RCC 7860 (cell line): ENCODE results near the gene LDAH.
A peak's percentile ranks its signal among the peaks of the same experiment; 100 is the strongest.

Experiments
- DNase-seq: peaks from one replicate; pipeline ENCODE4 v3.0.0-alpha.2; 2015; ENCODE audit warnings: low spot score
- FAIRE-seq: peaks from 2 replicates; lab custom pipeline; 2012; peaks lifted over from hg19 to GRCh38; lab: Jason Lieb, UNC

Gene LDAH

DNA sequence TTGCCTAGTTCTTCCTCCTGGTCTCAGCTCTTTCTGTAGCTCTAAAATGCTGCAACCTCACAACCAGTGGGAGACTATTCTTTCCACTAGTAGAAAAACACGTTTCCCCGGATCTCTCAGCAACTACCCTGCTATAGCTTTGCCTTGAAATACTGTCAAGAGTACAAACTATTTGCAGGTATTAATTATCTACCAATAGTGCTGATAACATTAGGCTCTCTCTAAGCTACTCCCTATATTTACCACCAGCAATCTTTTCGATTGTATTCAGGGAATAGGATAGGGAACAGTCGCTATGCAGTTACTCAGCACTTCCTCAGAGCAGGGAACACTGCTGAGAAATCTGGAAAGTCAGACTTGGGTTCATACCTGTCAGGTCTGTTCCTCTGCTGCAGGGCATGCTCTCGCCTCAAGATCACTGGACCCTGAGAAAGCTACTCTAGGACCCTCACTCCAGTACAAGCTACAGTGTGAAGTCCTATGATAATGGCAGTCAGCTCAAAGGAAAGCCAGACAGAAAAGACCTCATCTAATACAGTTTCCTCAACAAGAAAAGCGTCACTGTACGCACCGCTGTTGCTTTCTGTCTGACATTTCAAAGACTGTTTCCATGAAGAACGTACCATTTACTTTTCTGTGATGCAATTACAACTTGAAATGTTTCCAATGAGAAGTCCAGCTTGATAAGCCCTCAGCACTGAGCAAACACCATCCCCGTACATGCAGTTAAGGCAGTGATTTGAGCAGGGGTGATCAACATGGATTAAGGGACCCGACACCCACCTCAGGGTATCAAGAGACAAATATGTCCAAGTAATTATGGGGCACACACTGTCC is 133.3 kb downstream of the LDAH start:
- FAIRE-seq (no peak), DNase-seq (no peak)

DNA sequence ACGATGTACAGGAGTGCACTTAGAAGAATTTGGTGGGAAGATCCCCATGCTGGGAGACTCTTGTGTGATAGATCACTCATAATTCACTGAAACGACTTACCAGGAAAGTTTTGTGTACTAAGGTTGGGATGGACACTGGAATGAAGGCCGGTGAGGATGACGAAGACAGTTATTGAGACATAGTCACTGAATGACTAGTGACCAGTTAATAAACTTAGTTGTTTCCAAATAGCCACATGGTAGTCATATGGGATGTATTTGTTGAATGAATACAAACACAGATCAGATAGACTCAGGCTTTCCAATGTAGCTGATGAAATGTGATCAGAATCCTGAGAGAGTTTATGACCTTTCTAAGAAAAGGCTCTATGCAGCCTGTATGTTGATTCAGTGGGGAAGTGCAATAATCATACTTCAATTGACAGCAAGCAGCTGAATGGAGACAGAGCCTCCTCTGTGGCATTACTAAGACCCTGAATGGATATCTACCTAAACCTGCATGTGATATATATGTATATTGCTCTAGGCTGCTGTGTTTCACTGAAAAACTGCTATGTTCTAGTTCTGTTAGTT is 135.6 kb downstream of the LDAH start:
- no peak for DNase-seq
- FAIRE-seq: no peak

DNA sequence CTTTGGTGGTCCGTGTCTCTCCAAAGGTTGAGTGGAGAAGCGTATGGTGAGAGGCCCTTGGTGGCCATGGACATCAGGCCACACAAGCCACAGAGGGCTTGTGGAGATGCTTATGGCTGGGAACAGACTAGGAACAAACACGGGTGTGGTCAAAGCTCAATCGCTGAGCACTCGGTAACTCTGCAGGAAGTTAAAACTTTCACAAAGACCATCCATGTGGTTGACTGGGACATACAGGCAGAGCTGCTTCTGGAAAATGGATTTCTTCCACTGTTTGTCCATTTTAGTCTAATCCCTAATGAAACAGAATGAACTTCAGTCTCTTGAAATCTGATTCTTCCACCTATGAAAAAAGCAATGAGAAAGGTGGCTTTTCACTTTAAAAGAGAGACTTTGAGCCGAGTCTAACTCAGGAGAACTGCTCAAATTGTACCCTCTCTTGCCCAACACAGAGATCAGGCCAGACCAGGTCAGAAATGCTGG is 138.3 kb downstream of the LDAH start:
- DNase-seq (no peak), FAIRE-seq (no peak)

- no peak for FAIRE-seq
These were observed 140.6 kb downstream of the LDAH start for GRCh38 chr2:20682167-20682920.

DNA sequence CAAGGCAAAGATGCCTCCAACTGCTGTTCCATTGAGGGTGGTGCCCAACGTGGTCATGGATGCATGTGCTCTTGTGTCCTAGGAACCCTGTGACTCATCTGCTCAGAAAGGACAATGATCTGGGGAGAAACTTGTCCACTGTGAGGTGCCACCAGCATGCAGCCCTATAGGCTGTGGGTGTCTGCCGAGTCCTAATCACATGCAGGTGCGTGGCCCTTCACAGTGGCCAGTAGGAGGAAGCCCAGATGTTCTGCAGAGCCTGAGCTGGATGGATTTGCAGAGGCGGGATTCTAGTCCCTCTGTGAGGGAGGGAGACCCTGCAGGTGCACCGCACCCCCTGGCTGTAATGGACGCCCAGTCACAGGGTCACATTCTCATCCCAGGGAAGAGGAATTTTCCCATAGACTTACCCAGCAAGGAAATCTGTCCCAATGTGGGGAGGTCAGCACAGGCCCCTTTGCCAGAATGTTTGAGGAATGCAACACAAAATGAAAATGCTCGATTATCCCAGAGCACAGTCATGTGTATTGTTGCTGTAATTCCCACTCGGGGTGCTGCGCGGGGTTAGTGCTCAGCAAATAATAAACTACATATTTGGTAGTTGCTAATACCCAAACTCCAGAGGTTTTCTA is 142.0 kb downstream of the LDAH start:
- FAIRE-seq (no peak), DNase-seq (no peak)

More at GRCh38 chr2:20682167-20682920, 140.6 kb downstream of the LDAH start:
- no peak for DNase-seq

GRCh38 chr2:20678780-20679179 is 144.1 kb downstream of the LDAH start:
- FAIRE-seq (no peak), DNase-seq (no peak)

GRCh38 chr2:20678086-20678395 is 144.9 kb downstream of the LDAH start:
- DNase-seq (no peak), FAIRE-seq (no peak)

DNA sequence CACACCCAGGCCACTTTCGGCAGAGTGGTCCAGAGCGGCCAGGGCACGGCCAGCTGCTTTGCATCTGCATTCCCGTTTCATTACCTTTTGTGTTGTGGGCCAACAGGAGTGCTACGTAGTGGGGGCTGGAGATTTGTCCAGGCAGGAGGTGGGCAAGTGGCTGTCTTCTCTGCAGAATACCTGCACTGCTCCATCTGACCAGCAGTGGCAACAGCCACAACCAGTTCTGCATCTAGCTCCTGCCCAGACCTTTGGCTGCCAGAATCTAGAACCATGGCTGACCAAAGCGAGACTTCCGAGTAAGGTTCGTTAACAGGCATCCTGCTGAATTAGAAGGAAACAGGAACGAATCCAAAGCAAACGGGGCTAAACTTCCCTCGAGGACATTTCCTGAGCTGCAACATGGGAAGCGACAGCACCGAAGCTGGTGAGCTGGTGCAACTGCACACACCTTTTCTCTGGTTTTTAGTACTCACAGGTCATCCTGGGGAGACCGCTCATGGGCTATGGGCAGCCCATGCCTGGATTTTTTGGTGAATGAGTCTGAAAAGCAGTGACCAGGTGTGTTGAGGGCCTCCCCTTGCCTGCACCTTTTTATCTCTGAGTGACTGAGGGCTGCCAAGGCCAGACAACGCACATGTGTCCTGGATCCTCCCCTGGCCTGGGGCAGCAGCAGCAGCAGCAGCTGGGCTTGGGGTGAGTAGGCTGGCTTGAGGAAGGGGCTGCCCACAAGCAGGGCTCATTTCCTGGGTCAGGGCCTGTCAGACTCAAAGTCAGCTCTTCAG is 145.4 kb downstream of the LDAH start:
- FAIRE-seq (no peak), DNase-seq (no peak)

DNA sequence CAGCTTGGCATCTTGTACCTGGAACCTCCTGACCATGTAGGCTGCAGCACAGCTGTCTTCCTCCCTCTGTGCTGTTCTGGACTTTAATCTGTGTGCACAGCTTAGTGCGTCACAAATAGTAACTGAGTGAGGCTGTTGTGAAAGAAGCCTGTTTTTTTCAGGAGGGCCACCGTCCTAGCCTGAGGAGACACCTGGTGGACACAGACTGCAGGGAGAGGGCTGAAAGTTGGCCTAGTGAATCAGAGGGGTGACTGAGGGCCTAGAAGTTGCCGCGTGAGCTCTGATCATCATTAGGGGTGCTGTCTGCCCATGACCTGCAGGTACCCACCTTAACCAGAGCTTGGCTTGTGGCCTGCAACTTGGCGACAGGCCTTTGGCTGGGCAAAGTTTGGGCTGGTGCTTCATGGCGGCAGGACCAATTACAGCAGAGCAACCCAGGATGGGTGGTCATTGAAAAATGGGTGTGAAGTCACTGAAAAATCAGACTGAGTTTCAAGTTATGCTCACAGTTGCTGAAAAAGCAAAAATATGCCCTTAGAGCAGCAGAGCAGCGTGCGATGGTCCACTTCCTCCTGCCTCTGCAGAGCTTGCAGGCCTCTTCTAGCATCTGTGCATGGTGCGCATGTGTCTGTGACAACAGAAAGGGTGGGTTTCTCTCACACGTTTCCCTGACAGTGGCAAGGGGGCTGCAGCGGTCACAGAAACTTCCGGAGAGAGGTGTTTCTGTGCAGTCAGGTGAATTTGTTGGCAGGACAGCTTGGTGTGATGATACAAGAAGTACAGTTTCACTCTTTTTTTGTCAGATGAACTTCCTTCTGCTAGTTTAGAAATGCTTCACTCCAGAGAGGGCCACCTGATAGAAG is 146.3 kb downstream of the LDAH start:
- FAIRE-seq: no peak
- no peak for DNase-seq

- FAIRE-seq (no peak), DNase-seq (peak; percentile 11)
These were observed 147.1 kb downstream of the LDAH start for GRCh38 chr2:20675701-20676352.

- FAIRE-seq (peak; percentile 79), DNase-seq (peak; percentile 68)
These were observed 147.8 kb downstream of the LDAH start for GRCh38 chr2:20674974-20675679.

DNA sequence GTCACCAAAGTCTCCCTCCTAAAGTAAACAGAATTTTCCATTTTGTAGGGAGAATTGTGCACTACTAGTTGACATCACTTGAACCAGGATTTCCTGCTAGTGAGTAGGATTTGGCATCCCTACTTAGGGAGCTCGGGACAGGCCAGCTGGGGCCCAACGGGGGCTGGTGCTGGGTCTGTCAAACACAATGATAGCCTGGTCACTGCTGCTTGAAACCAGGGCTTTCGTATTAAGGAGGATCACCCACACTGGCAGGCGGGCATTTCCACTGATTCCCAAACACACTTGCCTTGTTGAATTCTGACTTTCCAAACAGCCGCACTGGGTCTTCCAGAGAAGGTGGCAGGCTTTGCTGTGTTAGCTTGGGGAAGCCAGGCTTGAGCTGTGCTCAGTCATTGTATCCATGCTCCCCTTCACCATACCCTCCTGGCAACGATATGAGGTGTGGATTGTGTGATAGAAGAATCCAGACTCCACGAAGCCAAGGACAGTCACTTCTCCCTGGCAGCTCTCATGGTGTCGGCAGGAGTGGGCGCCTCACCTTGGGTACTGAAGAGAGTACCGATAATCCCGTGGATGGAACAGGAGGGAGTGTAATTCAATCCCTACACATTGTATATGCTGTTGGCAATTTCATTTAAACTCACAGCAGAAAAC is 148.5 kb downstream of the LDAH start:
- DNase-seq: no peak
- FAIRE-seq: no peak

GRCh38 chr2:20673686-20674308 is 149.1 kb downstream of the LDAH start:
- DNase-seq: no peak
- no peak for FAIRE-seq

- FAIRE-seq: no peak
- no peak for DNase-seq
These were observed 150.5 kb downstream of the LDAH start for GRCh38 chr2:20672201-20672951.

DNA sequence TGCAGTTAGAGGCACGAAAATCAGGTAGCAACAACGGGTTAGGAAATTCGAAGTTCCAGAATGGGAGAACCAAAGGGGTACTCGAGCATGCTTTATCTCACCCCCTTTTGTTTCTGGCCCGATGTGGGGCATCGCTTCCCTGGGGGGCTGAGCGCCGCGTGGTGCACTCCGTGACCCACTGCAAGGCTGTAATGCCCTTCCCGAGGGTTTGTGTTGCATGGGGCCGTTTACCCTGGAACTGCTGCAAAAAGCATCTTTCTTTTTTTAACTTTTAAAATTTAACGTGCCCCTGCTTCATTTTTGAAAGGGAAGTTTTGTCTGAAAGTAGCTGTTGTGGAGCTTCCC is 151.2 kb downstream of the LDAH start:
- DNase-seq: no peak
- FAIRE-seq: no peak

DNA sequence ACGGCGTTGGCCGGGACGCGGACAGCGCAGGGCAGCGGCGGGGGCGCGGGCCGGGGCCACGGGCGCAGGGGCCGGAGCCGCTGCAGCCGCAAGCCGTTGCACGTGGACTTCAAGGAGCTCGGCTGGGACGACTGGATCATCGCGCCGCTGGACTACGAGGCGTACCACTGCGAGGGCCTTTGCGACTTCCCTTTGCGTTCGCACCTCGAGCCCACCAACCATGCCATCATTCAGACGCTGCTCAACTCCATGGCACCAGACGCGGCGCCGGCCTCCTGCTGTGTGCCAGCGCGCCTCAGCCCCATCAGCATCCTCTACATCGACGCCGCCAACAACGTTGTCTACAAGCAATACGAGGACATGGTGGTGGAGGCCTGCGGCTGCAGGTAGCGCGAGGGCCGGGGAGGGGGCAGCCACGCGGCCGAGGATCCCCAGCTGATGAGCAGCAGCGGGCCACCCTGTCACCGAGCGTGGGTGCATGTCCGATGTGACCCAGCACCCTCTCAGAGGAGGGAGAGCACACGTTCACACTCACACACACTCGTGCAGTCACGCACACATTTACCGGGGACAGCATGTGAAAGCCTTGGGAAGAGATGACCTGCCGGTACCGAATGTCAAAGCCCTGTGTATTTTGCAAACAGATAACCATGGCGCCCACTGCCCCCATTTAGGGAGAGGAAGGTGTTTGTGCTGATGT is 151.7 kb downstream of the LDAH start:
- no peak for FAIRE-seq

More for the DNA sequence above, 151.7 kb downstream of the LDAH start:
- no peak for DNase-seq
